Measurements from ENCODE around the gene CDCP2.

DNA sequence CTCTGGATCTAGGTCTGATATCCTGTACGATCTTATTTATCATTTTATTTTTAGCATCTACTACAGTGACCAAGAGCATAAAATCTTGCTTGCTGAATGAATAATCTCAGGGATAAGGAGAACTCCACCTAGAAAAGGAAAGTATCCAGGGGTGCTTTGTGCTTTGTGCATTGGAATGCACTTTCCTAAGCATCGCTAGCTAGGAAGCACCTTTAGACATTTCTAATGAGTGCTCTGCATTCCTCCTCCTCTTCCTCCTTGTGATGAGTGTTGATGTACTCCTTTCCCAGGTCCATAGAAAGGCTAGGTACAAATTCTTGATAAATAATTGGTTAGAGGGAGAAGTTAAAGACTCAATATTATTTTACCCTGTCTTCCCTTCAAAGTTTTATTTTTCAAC, 68.0 kb downstream of the CDCP2 start:
- TF ChIP-seq, protein P1, sequence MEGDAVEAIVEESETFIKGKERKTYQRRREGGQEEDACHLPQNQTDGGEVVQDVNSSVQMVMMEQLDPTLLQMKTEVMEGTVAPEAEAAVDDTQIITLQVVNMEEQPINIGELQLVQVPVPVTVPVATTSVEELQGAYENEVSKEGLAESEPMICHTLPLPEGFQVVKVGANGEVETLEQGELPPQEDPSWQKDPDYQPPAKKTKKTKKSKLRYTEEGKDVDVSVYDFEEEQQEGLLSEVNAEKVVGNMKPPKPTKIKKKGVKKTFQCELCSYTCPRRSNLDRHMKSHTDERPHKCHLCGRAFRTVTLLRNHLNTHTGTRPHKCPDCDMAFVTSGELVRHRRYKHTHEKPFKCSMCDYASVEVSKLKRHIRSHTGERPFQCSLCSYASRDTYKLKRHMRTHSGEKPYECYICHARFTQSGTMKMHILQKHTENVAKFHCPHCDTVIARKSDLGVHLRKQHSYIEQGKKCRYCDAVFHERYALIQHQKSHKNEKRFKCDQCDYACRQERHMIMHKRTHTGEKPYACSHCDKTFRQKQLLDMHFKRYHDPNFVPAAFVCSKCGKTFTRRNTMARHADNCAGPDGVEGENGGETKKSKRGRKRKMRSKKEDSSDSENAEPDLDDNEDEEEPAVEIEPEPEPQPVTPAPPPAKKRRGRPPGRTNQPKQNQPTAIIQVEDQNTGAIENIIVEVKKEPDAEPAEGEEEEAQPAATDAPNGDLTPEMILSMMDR (IDR thresholded peaks at IDR 0.05; ENCODE audit: borderline replicate concordance, extremely low read depth, low read length, poor library complexity, severe bottlenecking), result no peak
- TF ChIP-seq EZH2 (IDR thresholded peaks at IDR 0.05; ENCODE audit: borderline replicate concordance, low read depth, low read length, severe bottlenecking), result no peak
